GM18511 (cell line): ENCODE measurements around the gene RNF166.

Experiments used
- ATAC-seq: cut with Tn5 transposase; IDR thresholded peaks from one replicate; pipeline ENCODE4 v1.9.1; 2021; ENCODE audit warnings: mild to moderate bottlenecking, moderate library complexity; ENCODE audit not compliant: unreplicated experiment

The RNF166 gene

GRCh38 chr16:88724855-88725555 lies 18.8 kb upstream of the RNF166 start:
- ATAC-seq: no peak

GRCh38 chr16:88723911-88724310 lies 17.7 kb upstream of the RNF166 start:
- ATAC-seq: no peak

- ATAC-seq: no peak
These were observed 17.3 kb upstream of the RNF166 start for GRCh38 chr16:88723507-88723887.

GRCh38 chr16:88722784-88723506 lies 16.7 kb upstream of the RNF166 start:
- ATAC-seq: no peak

- no peak for ATAC-seq
These were observed 15.9 kb upstream of the RNF166 start for GRCh38 chr16:88721815-88722755.

GRCh38 chr16:88721236-88721635 lies 15.0 kb upstream of the RNF166 start:
- ATAC-seq: no peak

- ATAC-seq: no peak
These were observed 14.3 kb upstream of the RNF166 start for GRCh38 chr16:88720396-88720970.

GRCh38 chr16:88719933-88720296 lies 13.7 kb upstream of the RNF166 start:
- ATAC-seq: no peak

GRCh38 chr16:88719267-88719932 lies 13.2 kb upstream of the RNF166 start:
- no peak for ATAC-seq

- ATAC-seq: no peak
These were observed 12.0 kb upstream of the RNF166 start for GRCh38 chr16:88718178-88718577.

- no peak for ATAC-seq
These were observed 10.4 kb upstream of the RNF166 start for GRCh38 chr16:88716601-88717001.

- no peak for ATAC-seq
These were observed 10.0 kb upstream of the RNF166 start for GRCh38 chr16:88716201-88716600.

- ATAC-seq: no peak
These were observed 9.3 kb upstream of the RNF166 start for GRCh38 chr16:88715312-88716190.

- ATAC-seq: no peak
These were observed 8.5 kb upstream of the RNF166 start for GRCh38 chr16:88714420-88715302.

GRCh38 chr16:88713568-88714419 lies 7.6 kb upstream of the RNF166 start:
- ATAC-seq: no peak

- no peak for ATAC-seq
These were observed 6.8 kb upstream of the RNF166 start for GRCh38 chr16:88713054-88713453.

- ATAC-seq: no peak
These were observed 6.3 kb upstream of the RNF166 start for GRCh38 chr16:88712362-88712979.
